ENCODE measurements around the gene MACROH2A2. TPM values are rescaled to one million over a fixed set of nuclear protein-coding genes. Genes with fewer than 3 reads are reported as not detected.

Gene MACROH2A2
- total and polyA plus RNA-seq, 2 donors (not counting 1 experiment from before 2014, with no cell fraction given), result not detected

- Histone ChIP-seq H2AFZ (ENCODE audit: insufficient read depth, low read depth, low read length, poor library complexity, severe bottlenecking) (no peak overlapping the region), H3K27me3 (replicated peaks in 1 of 4; ENCODE audit: control extremely low read depth in 1 of 4, control insufficient read depth in 3 of 4, insufficient read depth in 4 of 4, low read length in 3 of 4) (peaks cover 0 to 9% (median 3%) of the 10 kb centered on the region in 4 experiments), H4K20me1 (ENCODE audit: control insufficient read depth, insufficient read depth, low read length, poor library complexity, severe bottlenecking) (no peaks in the 10 kb centered on the region), H3K4me3 (ENCODE audit: control extremely low read depth in 1 of 5, extremely low read depth in 1 of 5, insufficient read depth in 1 of 5, low read depth in 2 of 5, low read length in 4 of 5) (no peak overlapping the region), H3K4me2 (replicated peaks; ENCODE audit: low read depth, low read length, poor library complexity, severe bottlenecking) (no peak overlapping the region), H3K9me3 (ENCODE audit: control extremely low read depth in 1 of 3, control insufficient read depth in 2 of 3, insufficient read depth in 1 of 3, low read length in 2 of 3) (no peaks in the 10 kb centered on the region), H3K4me1 (ENCODE audit: control insufficient read depth in 2 of 2, insufficient read depth in 2 of 2, low read length in 2 of 2) (peaks cover 8 to 9% of the 10 kb centered on the region in 2 donors), H3K79me2 (ENCODE audit: control insufficient read depth, insufficient read depth, low read length) (no peaks in the 10 kb centered on the region), H3K9ac (ENCODE audit: low read length) (no peak overlapping the region), H3K36me3 (replicated peaks in 1 of 2; ENCODE audit: control extremely low read depth in 1 of 2, control insufficient read depth in 1 of 2, extremely low read depth in 1 of 2, insufficient read depth in 2 of 2, low read length in 1 of 2) (no peaks in the 10 kb centered on the region), H3K27ac (ENCODE audit: low read length in 2 of 2) (no peak overlapping the region)
- H3K27me3 Mint-ChIP-seq, result peaks cover 38% of the 10 kb centered on the region
- ATAC-seq (ENCODE audit: low read depth) (no peak), DNase-seq (no peak)
- H3K4me1 Mint-ChIP-seq, result peaks cover 4% of the 10 kb centered on the region
- H3K27ac Mint-ChIP-seq, result no peak overlapping the region
- WGBS (ENCODE audit: insufficient coverage), result 100% methylated on average over 1 of the region's 4 CpGs
- ChIA-PET POLR2A (no interaction called here), CTCF (no interaction called here)
- no peak overlapping the region for H3K4me3 Mint-ChIP-seq
- no peaks in the 10 kb centered on the region for H3K9me3 Mint-ChIP-seq (ENCODE audit: insufficient read depth)
- no peak for TF ChIP-seq CTCF (IDR thresholded peaks at IDR 0.05)
- TF ChIP-seq EZH2 (IDR thresholded peaks at IDR 0.05; ENCODE audit: borderline replicate concordance, insufficient read depth, low read depth, low read length, poor library complexity, severe bottlenecking), result no peak
- intact Hi-C loops (cut with micrococcal nuclease), result no loop called here
Observed at GRCh38 chr10:70057306-70057705, 4.7 kb downstream of the MACROH2A2 start.

GRCh38 chr10:70060389-70060788 lies 7.7 kb downstream of the MACROH2A2 start:
- Mint-ChIP-seq H3K4me1 (no peaks in the 10 kb centered on the region), H3K4me3 (no peak overlapping the region), H3K27me3 (peaks cover 29% of the 10 kb centered on the region), H3K27ac (no peak overlapping the region), H3K9me3 (ENCODE audit: insufficient read depth) (no peaks in the 10 kb centered on the region)
- Histone ChIP-seq H3K4me2 (replicated peaks; ENCODE audit: low read depth, low read length, poor library complexity, severe bottlenecking) (no peak overlapping the region), H3K36me3 (replicated peaks in 1 of 2; ENCODE audit: control extremely low read depth in 1 of 2, control insufficient read depth in 1 of 2, extremely low read depth in 1 of 2, insufficient read depth in 2 of 2, low read length in 1 of 2) (no peaks in the 10 kb centered on the region), H4K20me1 (ENCODE audit: control insufficient read depth, insufficient read depth, low read length, poor library complexity, severe bottlenecking) (no peaks in the 10 kb centered on the region), H2AFZ (ENCODE audit: insufficient read depth, low read depth, low read length, poor library complexity, severe bottlenecking) (no peak overlapping the region), H3K4me3 (ENCODE audit: control extremely low read depth in 1 of 5, extremely low read depth in 1 of 5, insufficient read depth in 1 of 5, low read depth in 2 of 5, low read length in 4 of 5) (no peak overlapping the region), H3K4me1 (ENCODE audit: control insufficient read depth in 2 of 2, insufficient read depth in 2 of 2, low read length in 2 of 2) (no peaks in the 10 kb centered on the region), H3K9me3 (ENCODE audit: control extremely low read depth in 1 of 3, control insufficient read depth in 2 of 3, insufficient read depth in 1 of 3, low read length in 2 of 3) (no peaks in the 10 kb centered on the region), H3K27ac (ENCODE audit: low read length in 2 of 2) (no peak overlapping the region), H3K79me2 (ENCODE audit: control insufficient read depth, insufficient read depth, low read length) (no peaks in the 10 kb centered on the region), H3K9ac (ENCODE audit: low read length) (no peak overlapping the region), H3K27me3 (replicated peaks in 1 of 4; ENCODE audit: control extremely low read depth in 1 of 4, control insufficient read depth in 3 of 4, insufficient read depth in 4 of 4, low read length in 3 of 4) (no peaks in the 10 kb centered on the region)
- ATAC-seq (ENCODE audit: low read depth), result no peak
- no peak for DNase-seq
- intact Hi-C loops (cut with micrococcal nuclease), result no loop called here
- WGBS (ENCODE audit: insufficient coverage), result no CpG with 5 or more reads among the region's 2 CpGs
- ChIA-PET POLR2A (no interaction called here), CTCF (no interaction called here)
- TF ChIP-seq CTCF (IDR thresholded peaks at IDR 0.05) (no peak), EZH2 (IDR thresholded peaks at IDR 0.05; ENCODE audit: borderline replicate concordance, insufficient read depth, low read depth, low read length, poor library complexity, severe bottlenecking) (no peak)
